Endothelial cell of hepatic sinusoid (primary cell): ENCODE data around the gene DKK2.
"Not testable (repeated sequence)": the region's sequence is repeated elsewhere in the genome, so short reads cannot be mapped to it uniquely, and the experiment has no call there.

Experiments
- in situ Hi-C: cut with HindIII; loops from 2 replicates; pipeline ENCODE4 v1.10.0; 2017; ENCODE audit warnings: low sequenced_read_pairs

The DKK2 gene

DNA sequence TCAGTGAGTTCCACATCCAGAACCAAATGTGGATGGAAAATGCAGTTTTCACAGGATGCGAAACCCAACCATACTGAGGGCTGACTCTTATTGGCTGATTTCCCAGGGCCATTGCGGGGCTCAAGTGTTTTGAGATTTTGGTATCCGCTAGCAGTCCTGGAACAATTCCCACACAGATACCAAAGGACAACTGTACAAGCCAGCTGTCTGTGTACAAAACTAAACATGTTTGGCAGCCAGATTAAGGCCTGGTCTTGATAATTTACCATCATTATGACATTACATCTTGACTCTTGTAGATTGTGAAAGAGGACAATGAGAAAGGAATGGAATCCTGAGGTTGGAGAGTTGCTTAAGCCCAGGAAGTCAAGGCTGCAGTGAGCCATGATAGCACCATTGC lies 121.9 kb downstream of the DKK2 start:
- in situ Hi-C loops = no loop called here

DNA sequence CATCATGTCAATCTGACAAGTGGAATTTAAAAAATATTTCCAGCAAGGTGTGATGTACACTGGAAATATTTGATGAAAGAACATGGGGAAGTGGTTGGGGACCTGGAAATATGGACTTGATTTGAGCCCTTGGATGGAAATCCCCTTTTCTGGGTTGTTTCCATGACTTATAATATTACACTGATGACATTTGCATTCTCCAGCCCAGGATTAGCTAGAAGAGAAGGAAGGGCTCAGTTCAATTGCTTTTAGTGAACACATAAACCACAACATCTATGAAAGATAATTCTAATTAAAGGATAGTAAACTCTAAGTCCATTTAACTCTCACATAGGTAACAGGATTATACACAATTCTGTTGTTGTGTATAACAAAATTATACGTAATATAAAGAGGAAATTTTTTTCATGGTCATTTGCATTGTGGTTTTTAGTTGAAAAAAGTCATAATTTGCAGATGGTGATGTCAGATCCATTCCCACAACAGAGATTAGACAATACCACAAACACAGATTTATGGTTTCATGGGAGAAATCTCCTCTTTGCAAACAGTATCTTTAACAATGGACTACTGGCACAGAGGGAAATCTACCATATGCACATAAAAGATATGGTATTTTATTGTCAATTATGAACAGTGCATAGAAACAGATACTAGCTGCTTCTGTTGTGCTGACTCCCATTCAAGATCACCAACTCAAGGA lies 126.5 kb downstream of the DKK2 start:
- in situ Hi-C loops = no loop called here

DNA sequence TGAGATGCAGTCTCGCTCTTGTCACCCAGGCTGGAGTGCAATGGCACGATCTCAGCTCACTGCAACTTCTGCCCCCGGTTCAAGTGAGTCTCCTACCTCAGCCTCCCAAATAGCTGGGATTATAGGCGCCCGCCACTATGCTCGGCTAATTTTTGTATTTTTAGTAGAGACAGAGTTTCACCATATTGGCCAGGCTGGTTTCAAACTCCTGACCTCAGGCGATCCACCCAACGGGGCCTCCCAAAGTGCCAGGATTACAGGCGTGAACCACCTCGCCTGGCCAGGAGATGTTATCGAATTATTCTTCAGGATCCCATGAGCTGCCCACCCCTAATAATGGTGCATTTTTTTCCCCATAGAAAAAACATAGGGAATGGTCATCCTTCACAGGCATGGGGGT lies 128.1 kb downstream of the DKK2 start:
- in situ Hi-C loops = not testable (repeated sequence)

DNA sequence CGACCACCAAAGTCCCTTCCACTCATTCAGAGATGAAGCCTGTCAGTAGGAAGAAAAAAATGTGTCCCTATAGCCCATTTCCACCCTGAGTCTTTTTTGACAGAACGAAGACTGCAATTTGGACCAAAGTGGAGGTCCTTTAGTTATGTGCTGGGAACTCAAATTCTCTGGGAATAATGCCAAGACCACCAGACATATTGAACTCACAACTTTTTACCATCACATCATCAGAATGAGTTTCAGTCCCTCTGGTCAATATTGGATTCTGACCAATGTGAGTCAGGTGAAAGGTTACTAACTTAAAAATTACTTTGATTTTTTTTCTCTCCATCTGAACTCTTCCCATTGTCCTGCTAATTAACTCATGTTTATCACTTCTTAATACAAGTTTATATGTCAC lies 128.9 kb downstream of the DKK2 start:
- in situ Hi-C loops = no loop called here

DNA sequence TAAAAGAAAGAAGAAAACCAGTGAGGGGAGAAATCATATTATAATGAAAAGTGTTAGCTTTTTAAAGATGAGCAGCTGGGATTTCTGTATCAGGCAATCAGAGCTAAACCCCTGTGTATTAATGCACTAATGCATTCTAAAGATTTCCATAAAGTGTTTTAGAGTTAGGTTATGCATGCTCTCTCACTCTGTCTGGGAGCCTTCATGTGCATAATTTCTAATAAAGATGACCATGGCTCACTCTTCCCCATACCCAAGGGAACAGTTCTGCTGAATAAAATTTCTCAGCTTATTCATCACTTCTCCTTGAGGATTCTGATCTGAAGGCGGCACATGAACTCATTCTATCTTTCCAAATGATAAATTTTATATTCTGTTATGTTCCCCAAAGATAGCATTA lies 129.4 kb downstream of the DKK2 start:
- in situ Hi-C loops = no loop called here

DNA sequence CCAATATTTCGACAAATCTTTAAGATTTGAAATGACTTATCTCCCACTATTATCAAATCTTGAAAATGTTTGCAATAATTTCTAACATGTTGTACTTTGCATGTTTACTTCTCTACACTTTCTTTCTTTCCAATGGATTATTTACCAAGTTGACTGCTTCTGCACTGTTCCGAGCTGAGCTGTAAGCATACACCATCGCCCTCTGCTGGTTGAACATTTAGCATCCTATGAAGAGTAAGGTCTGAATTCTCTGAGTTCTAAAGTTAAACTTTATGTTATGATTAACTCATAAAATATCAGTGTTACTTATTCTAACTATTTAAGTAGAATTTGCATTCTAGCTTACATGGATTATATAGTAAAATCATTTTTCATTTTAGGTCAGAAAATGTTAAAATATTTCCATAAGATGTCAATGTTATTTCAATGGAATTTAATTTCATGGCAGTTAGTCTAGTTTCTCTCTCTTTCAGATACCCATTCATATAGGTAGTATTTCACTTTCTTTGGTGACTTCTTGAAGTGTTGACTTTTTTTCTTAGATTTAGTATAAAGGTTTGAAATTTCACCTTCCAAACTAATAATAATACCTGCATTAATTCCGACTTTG lies 137.4 kb downstream of the DKK2 start:
- in situ Hi-C loops = no loop called here

DNA sequence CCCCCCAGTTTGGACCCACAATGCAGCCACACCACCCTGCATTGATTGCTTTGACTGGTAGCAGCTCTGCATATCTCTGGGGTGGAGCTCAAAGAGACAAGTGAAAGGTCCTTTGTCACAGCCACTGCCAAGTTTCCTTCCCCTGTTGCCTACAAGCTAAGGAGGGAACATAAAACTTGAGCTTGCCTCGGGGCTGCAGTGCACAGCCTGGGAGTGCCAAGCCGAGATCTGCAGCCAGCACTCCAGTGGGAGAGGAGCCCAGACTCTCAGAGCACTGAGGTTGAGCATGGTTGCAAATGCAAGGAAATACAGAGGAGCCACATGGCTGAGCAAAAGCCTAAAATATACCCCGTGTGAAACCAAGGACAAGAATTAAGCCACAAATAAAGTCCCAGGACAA lies 142.2 kb downstream of the DKK2 start:
- in situ Hi-C loops = no loop called here

DNA sequence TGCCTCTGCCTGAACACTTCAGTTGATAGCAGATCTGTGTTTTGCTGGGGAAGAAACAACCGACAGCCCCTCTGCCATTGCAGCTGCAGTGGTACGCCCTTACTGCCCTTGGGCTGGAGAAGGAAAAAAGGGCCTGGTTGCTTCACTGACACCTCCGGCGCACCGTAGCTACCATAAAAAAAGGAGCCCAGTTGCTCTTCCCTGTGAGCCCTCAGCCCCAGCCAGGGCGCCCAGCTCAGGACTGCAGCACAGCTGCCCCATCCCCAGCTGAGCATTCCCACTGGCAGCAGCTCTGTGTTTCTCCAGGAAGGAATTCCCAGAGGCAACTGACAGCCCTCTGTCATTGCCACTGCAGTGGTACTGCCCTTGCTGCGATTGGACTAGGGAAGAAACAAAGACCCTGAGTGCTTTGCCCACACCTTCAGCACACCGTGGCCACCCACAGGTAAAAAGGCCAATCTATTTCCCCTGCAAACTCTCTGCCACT lies 142.7 kb downstream of the DKK2 start:
- in situ Hi-C loops = no loop called here

DNA sequence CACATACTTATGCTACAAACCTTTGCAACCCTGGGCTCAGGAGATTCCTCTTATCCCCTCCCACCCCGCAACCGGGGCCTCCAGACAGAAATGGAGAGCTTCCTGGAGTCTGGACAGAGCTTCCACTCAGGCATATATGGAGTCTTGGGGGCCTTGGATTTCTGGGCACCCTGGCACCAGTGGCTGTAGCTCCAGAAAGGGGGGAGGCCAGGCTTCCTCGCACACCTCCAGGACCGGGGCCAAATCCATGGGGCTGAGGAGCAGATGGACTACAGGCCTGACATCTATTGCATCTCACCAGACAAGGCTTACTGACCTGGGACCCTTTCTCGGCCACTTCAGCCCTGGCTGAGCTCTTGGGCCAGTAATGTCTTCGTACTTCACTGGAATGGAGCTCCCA lies 143.3 kb downstream of the DKK2 start:
- in situ Hi-C loops = no loop called here

DNA sequence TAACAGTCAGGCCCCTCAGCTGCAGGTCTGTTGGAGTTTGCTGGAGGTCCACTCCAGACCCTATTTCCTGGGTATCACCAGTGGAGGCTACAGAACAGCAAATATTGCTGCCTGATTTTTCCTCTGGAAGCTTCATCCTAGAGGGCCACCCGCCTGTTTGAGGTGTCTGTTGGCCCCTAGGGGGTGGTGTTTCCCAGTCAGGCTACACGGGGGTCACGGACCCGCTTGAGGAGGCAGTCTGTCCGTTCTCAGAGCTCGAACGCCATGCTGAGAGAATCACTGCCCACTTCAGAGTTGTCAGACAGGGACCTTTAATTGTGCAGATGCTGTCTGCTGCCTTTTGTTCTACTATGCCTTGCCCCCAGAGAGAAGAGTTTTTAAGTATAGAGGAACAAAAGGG lies 160.8 kb downstream of the DKK2 start:
- in situ Hi-C loops = no loop called here
